IMR-90 (cell line): ENCODE data around the gene MAGI2. TPM values are rescaled to one million over a fixed set of nuclear protein-coding genes. Genes with fewer than 3 reads are reported as not detected.

Experiments
- ATAC-seq: fragments of 200-7000 bp; cut with Tn5 transposase; 2 replicates; pipeline ENCODE4 v1.9.1; 2020; ENCODE audit warnings: low read depth, mild to moderate bottlenecking, moderate library complexity
- BruUV-seq: library from RNA; stranded (reverse); fragments of 400-500 nt; replicated peaks from 2 replicates; lab custom pipeline; 2021; lab: Mats Ljungman, UMichigan
- CTCF ChIA-PET: fragments of 300-600 bp; formaldehyde crosslinking; extraction: SDS; loops from one replicate; lab custom pipeline; 2021; ENCODE audit warnings: antibody characterized with exemption; lab: Yijun Ruan, JAX
- POLR2A ChIA-PET: fragments of 300-600 bp; sonication (Branson Sonifier 250); formaldehyde crosslinking; loops from one replicate; lab custom pipeline; 2022; ENCODE audit warnings: antibody characterized with exemption; ENCODE audit not compliant: unreplicated experiment; lab: Charles Lee
- DNase-seq: peaks from one replicate; pipeline ENCODE4 v3.0.0; 2013
- H2AFZ ChIP-seq: replicated peaks from 2 replicates; pipeline ENCODE3; 2013; ENCODE audit warnings: low read length, mild to moderate bottlenecking; ENCODE audit not compliant: poor library complexity
- H2AK5ac ChIP-seq: 2 replicates; pipeline ENCODE4 v1.6.1; 2013; ENCODE audit warnings: low read depth, low read length, inconsistent platforms
- H2AK9ac ChIP-seq: replicated peaks from 2 replicates; pipeline ENCODE3; 2013; ENCODE audit warnings: mild to moderate bottlenecking, low read depth, low read length, moderate library complexity; ENCODE audit not compliant: poor library complexity
- H2BK120ac ChIP-seq: 2 replicates; pipeline ENCODE4 v1.6.1; 2013; ENCODE audit warnings: low read depth, low read length, inconsistent platforms
- H2BK15ac ChIP-seq: 3 replicates; pipeline ENCODE4 v1.6.1; 2013; ENCODE audit warnings: low read depth, low read length, inconsistent platforms
- H2BK20ac ChIP-seq: 2 replicates; pipeline ENCODE4 v1.6.1; 2013; ENCODE audit warnings: low read depth, mild to moderate bottlenecking, inconsistent platforms, low read length, moderate library complexity
- H2BK5ac ChIP-seq: 2 replicates; pipeline ENCODE4 v1.6.1; 2013; ENCODE audit warnings: mild to moderate bottlenecking, low read depth, low read length, inconsistent platforms; ENCODE audit not compliant: poor library complexity, severe bottlenecking
- H3K14ac ChIP-seq: replicated peaks from 2 replicates; pipeline ENCODE4 v1.6.1; 2013; ENCODE audit warnings: low read depth, low read length, inconsistent platforms
- H3K18ac ChIP-seq: 2 replicates; pipeline ENCODE4 v1.6.1; 2013; ENCODE audit warnings: low read depth, low read length, control low read depth
- H3K23ac ChIP-seq: 2 replicates; pipeline ENCODE4 v1.6.1; 2013; ENCODE audit warnings: low read depth, low read length, inconsistent platforms
- H3K27ac ChIP-seq: 2 replicates; pipeline ENCODE4 v1.5.1; 2013; ENCODE audit warnings: mild to moderate bottlenecking, control low read depth, low read length; ENCODE audit not compliant: insufficient read depth
- H3K27me3 ChIP-seq: 2 replicates; pipeline ENCODE4 v1.6.1; 2013; ENCODE audit warnings: low read length; ENCODE audit not compliant: control insufficient read depth, insufficient read depth
- H3K36me3 ChIP-seq: 2 replicates; pipeline ENCODE4 v1.6.1; 2013; ENCODE audit warnings: low read length, mixed read lengths; ENCODE audit not compliant: control insufficient read depth, insufficient read depth
- H3K4ac ChIP-seq: 2 replicates; pipeline ENCODE4 v1.6.1; 2013; ENCODE audit warnings: low read depth, low read length, inconsistent platforms
- H3K4me1 ChIP-seq: 2 replicates; pipeline ENCODE4 v1.6.1; 2013; ENCODE audit warnings: low read length, mixed read lengths; ENCODE audit not compliant: control insufficient read depth, insufficient read depth
- H3K4me2 ChIP-seq: 2 replicates; pipeline ENCODE4 v1.6.1; 2013; ENCODE audit warnings: low read depth, mild to moderate bottlenecking, control low read depth, low read length, moderate library complexity
- H3K4me3 ChIP-seq: 2 replicates; pipeline ENCODE4 v1.5.1; 2013; ENCODE audit warnings: low read depth, mild to moderate bottlenecking, control low read depth, low read length, moderate library complexity; ENCODE audit not compliant: insufficient read depth
- H3K56ac ChIP-seq: 2 replicates; pipeline ENCODE4 v1.6.1; 2013; ENCODE audit warnings: low read length, inconsistent platforms; ENCODE audit not compliant: insufficient read depth; ENCODE audit errors: extremely low read depth
- H3K79me1 ChIP-seq, 2 experiments: 2 replicates each; pipeline ENCODE4 v1.6.1; 2013; ENCODE audit warnings: low read length in 2 of 2, inconsistent platforms in 1 of 2, low read depth in 1 of 2
- H3K9ac ChIP-seq: 2 replicates; pipeline ENCODE4 v1.6.1; 2013; ENCODE audit warnings: low read depth, low read length, control low read depth
- H3K9me1 ChIP-seq: 2 replicates; pipeline ENCODE4 v1.6.1; 2013; ENCODE audit warnings: low read length, inconsistent platforms; ENCODE audit not compliant: insufficient read depth
- H3K9me3 ChIP-seq: 2 replicates; pipeline ENCODE4 v1.6.1; 2013; ENCODE audit warnings: low read length; ENCODE audit not compliant: control insufficient read depth, insufficient read depth
- H4K20me1 ChIP-seq: 2 replicates; pipeline ENCODE4 v1.6.1; 2013; ENCODE audit warnings: low read length, inconsistent platforms; ENCODE audit not compliant: insufficient read depth
- H4K5ac ChIP-seq: 2 replicates; pipeline ENCODE4 v1.6.1; 2013; ENCODE audit warnings: mild to moderate bottlenecking, low read depth, low read length, control low read depth
- H4K8ac ChIP-seq, 2 experiments: 2 replicates each; pipeline ENCODE4 v1.6.1; 2013; ENCODE audit warnings: low read depth in 2 of 2, low read length in 2 of 2, control low read depth in 1 of 2, inconsistent platforms in 1 of 2
- H4K91ac ChIP-seq: 2 replicates; pipeline ENCODE4 v1.6.1; 2013; ENCODE audit warnings: low read depth, low read length, inconsistent platforms; ENCODE audit not compliant: insufficient read depth
- BHLHE40 ChIP-seq: fragments of 150-350 bp; IDR thresholded peaks from 2 replicates; pipeline ENCODE4 v1.6.1; 2016; ENCODE audit warnings: mild to moderate bottlenecking, low read depth, low read length
- CHD1 ChIP-seq: IDR thresholded peaks from 2 replicates; pipeline ENCODE4 v1.6.1; 2012; ENCODE audit warnings: low read depth, low read length, improper control_type of control experiment
- FOS ChIP-seq: fragments of 150-350 bp; IDR thresholded peaks from 2 replicates; pipeline ENCODE4 v1.6.1; 2016; ENCODE audit warnings: low read depth, low read length
- MAFK ChIP-seq: IDR thresholded peaks from 2 replicates; pipeline ENCODE4 v1.6.1; 2012; ENCODE audit warnings: low read depth, low read length, improper control_type of control experiment
- MAZ ChIP-seq: IDR thresholded peaks from 2 replicates; pipeline ENCODE4 v1.6.1; 2012; ENCODE audit warnings: low read depth, mild to moderate bottlenecking, low read length, improper control_type of control experiment, moderate library complexity, borderline replicate concordance
- MXI1 ChIP-seq: IDR thresholded peaks from 2 replicates; pipeline ENCODE4 v1.6.1; 2012; ENCODE audit warnings: low read depth, mild to moderate bottlenecking, low read length, moderate library complexity, borderline replicate concordance
- NFE2L2 ChIP-seq: fragments of 150-350 bp; IDR thresholded peaks from 2 replicates; pipeline ENCODE4 v1.6.1; 2016; ENCODE audit warnings: low read depth, mild to moderate bottlenecking, low read length
- POLR2A ChIP-seq: IDR thresholded peaks from 2 replicates; pipeline ENCODE4 v1.6.1; 2012; ENCODE audit warnings: mild to moderate bottlenecking, low read depth, low read length
- RCOR1 ChIP-seq: IDR thresholded peaks from 2 replicates; pipeline ENCODE4 v1.6.1; 2012; ENCODE audit warnings: mild to moderate bottlenecking, low read length, improper control_type of control experiment; ENCODE audit not compliant: insufficient replicate concordance
- RFX5 ChIP-seq: IDR thresholded peaks from 2 replicates; pipeline ENCODE4 v1.8.0; 2012; ENCODE audit warnings: low read depth, mild to moderate bottlenecking, low read length, moderate library complexity
- SMC3 ChIP-seq: fragments of 150-350 bp; IDR thresholded peaks from 2 replicates; pipeline ENCODE4 v1.6.1; 2016; ENCODE audit warnings: low read depth, mild to moderate bottlenecking, antibody characterized with exemption, low read length, moderate library complexity
- WGBS, 2 experiments: methylation state at CpG; one replicate each; pipeline versions ENCODE4 v1.1.5 to v1.1.7; 2013; ENCODE audit warnings: missing lambda C conversion rate in 2 of 2; ENCODE audit not compliant: insufficient read length in 1 of 2; ENCODE audit errors: extremely low coverage in 2 of 2; 5-methylcytosine and 5-hydroxymethylcytosine counted together
- dilution Hi-C: fragments of 300-500 bp; cut with HindIII; formaldehyde crosslinking; loops from one replicate; pipeline ENCODE4 v1.14.3; 2018; ENCODE audit warnings: low sequenced_read_pairs; ENCODE audit not compliant: unreplicated experiment
- in situ Hi-C: fragments of 300-500 bp; cut with MboI; formaldehyde crosslinking; loops from 3 replicates; pipeline ENCODE4 v1.14.3; 2019; ENCODE audit warnings: low sequenced_read_pairs, inconsistent platforms, mixed read lengths
- intact Hi-C: fragments of 100-400 bp; cut with micrococcal nuclease; formaldehyde crosslinking; loops from 2 replicates; pipeline ENCODE4 v1.10.0; 2022
- polyA plus RNA-seq, 3 experiments: library from polyadenylated mRNA; depleted of rRNA; stranded (reverse); fragments of >200 nt; gene quantifications; 2 replicates each; pipeline ENCODE4 v1.2.3, GENCODE V29; 2012; ENCODE audit warnings: low replicate concordance in 1 of 3
- total RNA-seq: library from RNA; depleted of rRNA; stranded (reverse); fragments of >200 nt; gene quantifications from 2 replicates; pipeline ENCODE4 v1.2.3, GENCODE V29; 2012
- TF ChIP-seq, protein P1 (sequence below): fragments of 150-350 bp; IDR thresholded peaks from 2 replicates; pipeline ENCODE4 v1.6.1; 2017; ENCODE audit warnings: mild to moderate bottlenecking, antibody characterized with exemption, low read length, low read depth
- TF ChIP-seq, protein P2 (sequence below): conservative IDR thresholded peaks from 2 replicates; pipeline ENCODE4 v1.5.1; 2012; ENCODE audit warnings: mild to moderate bottlenecking, low read depth, low read length, improper control_type of control experiment

Gene MAGI2
- total and polyA plus RNA-seq, 2 of the 4 experiments (the other 2 are of a cell fraction), result 2.5 to 17.9 TPM

DNA sequence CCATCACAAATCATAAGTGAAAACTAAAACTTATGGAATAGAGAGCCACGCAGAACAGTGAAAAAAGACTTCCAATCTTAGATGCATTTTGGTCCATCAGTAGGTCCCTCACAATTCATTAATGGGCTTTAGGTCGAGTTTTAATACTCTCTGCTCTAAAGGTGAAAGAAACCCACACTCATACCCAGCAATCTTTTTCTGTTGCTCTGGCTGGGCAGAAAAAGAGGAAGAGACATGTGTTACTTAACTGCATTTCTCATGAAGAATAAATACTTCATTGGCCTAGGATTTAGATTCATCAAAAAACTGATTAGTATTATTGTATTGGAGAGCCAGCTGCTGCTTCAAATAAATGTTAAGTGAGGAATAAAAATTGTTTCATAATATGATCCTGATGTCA is 1009.2 kb downstream of the MAGI2 start:
- Histone ChIP-seq H2AFZ (no peak overlapping the region), H4K91ac (no peak overlapping the region), H2BK15ac (no peak overlapping the region), H3K79me1 (no peaks in the 10 kb centered on the region), H3K9ac (no peak overlapping the region), H2BK20ac (no peak overlapping the region), H3K9me3 (no peaks in the 10 kb centered on the region), H3K36me3 (no peaks in the 10 kb centered on the region), H3K4me2 (no peak overlapping the region), H3K56ac (no peak overlapping the region), H3K4me3 (no peak overlapping the region), H3K4ac (no peak overlapping the region), H4K20me1 (no peaks in the 10 kb centered on the region), H2BK120ac (no peak overlapping the region), H2AK5ac (no peak overlapping the region), H3K4me1 (no peaks in the 10 kb centered on the region; the same call in 1 of the 2 replicates), H3K9me1 (no peaks in the 10 kb centered on the region), H3K27me3 (no peaks in the 10 kb centered on the region), H3K14ac (no peak overlapping the region), H3K23ac (no peak overlapping the region), H2AK9ac (no peak overlapping the region), H3K27ac (no peak overlapping the region), H2BK5ac (no peak overlapping the region), H4K5ac (no peak overlapping the region), H4K8ac (no peak overlapping the region), H3K18ac (no peak overlapping the region)
- ChIA-PET POLR2A (no interaction called here), CTCF (no interaction called here)
- no CpG with 5 or more reads among the region's 2 CpGs for WGBS, 2 experiments
- ATAC-seq (no peak), DNase-seq (no peak)
- TF ChIP-seq, protein P1, sequence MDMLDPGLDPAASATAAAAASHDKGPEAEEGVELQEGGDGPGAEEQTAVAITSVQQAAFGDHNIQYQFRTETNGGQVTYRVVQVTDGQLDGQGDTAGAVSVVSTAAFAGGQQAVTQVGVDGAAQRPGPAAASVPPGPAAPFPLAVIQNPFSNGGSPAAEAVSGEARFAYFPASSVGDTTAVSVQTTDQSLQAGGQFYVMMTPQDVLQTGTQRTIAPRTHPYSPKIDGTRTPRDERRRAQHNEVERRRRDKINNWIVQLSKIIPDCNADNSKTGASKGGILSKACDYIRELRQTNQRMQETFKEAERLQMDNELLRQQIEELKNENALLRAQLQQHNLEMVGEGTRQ, result no peak
- no peak for TF ChIP-seq MAZ
- no peak for TF ChIP-seq FOS
- no peak for TF ChIP-seq NFE2L2
- TF ChIP-seq, protein P2, sequence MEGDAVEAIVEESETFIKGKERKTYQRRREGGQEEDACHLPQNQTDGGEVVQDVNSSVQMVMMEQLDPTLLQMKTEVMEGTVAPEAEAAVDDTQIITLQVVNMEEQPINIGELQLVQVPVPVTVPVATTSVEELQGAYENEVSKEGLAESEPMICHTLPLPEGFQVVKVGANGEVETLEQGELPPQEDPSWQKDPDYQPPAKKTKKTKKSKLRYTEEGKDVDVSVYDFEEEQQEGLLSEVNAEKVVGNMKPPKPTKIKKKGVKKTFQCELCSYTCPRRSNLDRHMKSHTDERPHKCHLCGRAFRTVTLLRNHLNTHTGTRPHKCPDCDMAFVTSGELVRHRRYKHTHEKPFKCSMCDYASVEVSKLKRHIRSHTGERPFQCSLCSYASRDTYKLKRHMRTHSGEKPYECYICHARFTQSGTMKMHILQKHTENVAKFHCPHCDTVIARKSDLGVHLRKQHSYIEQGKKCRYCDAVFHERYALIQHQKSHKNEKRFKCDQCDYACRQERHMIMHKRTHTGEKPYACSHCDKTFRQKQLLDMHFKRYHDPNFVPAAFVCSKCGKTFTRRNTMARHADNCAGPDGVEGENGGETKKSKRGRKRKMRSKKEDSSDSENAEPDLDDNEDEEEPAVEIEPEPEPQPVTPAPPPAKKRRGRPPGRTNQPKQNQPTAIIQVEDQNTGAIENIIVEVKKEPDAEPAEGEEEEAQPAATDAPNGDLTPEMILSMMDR, result no peak
- no peak for TF ChIP-seq MAFK
- no peak for TF ChIP-seq POLR2A
- TF ChIP-seq CHD1, result no peak
- no peak for TF ChIP-seq SMC3
- no peak for TF ChIP-seq RCOR1
- no peak for TF ChIP-seq MXI1
- no peak for TF ChIP-seq BHLHE40
- TF ChIP-seq RFX5, result no peak
- in situ Hi-C loops (no loop called here), dilution Hi-C loops (no loop called here), intact Hi-C loops (no loop called here)
- BruUV-seq, result no TSS peak
